Measurements from ENCODE around the gene FRRS1. TPM values are rescaled to one million over a fixed set of nuclear protein-coding genes. Genes with fewer than 3 reads are reported as not detected.

FRRS1 gene
- total RNA-seq, 1 experiment from 2014 or later = 7.2 TPM

DNA sequence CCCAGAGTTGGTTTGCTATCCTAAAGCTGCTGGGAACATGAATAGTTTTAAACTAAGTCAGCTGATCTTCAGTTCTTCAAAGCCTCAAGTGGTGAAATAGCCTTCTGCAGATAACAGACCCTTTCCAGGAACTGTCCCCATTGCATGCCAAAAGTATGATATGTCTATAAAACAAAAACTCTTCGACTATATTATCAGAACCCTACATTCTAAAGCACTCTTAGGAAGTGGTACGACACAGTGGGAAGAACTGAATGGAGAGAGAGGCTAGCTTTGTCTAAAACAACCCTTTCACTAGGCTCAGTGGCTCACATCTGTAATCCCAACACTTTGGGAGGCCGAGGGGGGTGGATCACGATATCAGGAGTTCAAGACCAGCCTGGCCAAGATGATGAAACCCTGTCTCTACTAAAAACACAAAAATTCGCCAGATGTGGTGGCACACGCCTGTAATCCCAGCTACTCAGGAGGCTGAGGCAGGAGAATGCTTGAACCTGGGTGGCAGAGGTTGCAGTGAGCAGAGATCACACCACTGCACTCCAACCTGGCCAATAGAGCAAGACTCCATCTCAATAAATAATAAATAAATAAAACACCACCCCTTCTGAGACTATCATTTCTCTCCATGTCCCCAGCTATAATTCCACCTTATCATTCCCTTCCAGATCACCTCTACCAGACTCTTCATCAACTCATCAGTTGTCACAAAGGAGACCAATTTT is 2.2 kb upstream of the FRRS1 start:
- ChIA-PET POLR2A (interaction anchor here (0.6 to 0.8 kb wide), 2 partner anchors 18 to 81 kb away, joined by 3 to 4 read pairs; partner anchors contain the start of gene AGL), CTCF (no interaction called here)
- no peak for DNase-seq (ENCODE audit: unreplicated experiment)
- Mint-ChIP-seq H3K4me3 (ENCODE audit: unreplicated experiment) (no peak overlapping the region), H3K4me1 (ENCODE audit: insufficient read depth, unreplicated experiment) (peaks cover 13% of the 10 kb centered on the region), H3K36me3 (ENCODE audit: insufficient read depth, unreplicated experiment) (no peaks in the 10 kb centered on the region), H3K9me3 (ENCODE audit: unreplicated experiment) (no peaks in the 10 kb centered on the region), H3K27me3 (ENCODE audit: insufficient read depth, unreplicated experiment) (no peaks in the 10 kb centered on the region), H3K27ac (ENCODE audit: low read depth, unreplicated experiment) (no peak overlapping the region)
- TF ChIP-seq, protein P1, sequence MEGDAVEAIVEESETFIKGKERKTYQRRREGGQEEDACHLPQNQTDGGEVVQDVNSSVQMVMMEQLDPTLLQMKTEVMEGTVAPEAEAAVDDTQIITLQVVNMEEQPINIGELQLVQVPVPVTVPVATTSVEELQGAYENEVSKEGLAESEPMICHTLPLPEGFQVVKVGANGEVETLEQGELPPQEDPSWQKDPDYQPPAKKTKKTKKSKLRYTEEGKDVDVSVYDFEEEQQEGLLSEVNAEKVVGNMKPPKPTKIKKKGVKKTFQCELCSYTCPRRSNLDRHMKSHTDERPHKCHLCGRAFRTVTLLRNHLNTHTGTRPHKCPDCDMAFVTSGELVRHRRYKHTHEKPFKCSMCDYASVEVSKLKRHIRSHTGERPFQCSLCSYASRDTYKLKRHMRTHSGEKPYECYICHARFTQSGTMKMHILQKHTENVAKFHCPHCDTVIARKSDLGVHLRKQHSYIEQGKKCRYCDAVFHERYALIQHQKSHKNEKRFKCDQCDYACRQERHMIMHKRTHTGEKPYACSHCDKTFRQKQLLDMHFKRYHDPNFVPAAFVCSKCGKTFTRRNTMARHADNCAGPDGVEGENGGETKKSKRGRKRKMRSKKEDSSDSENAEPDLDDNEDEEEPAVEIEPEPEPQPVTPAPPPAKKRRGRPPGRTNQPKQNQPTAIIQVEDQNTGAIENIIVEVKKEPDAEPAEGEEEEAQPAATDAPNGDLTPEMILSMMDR (IDR thresholded peaks at IDR 0.05; ENCODE audit: unreplicated experiment) = no peak
- intact Hi-C loops (cut with micrococcal nuclease) = no loop called here
- BruUV-seq (replicated peaks) = no TSS peak

DNA sequence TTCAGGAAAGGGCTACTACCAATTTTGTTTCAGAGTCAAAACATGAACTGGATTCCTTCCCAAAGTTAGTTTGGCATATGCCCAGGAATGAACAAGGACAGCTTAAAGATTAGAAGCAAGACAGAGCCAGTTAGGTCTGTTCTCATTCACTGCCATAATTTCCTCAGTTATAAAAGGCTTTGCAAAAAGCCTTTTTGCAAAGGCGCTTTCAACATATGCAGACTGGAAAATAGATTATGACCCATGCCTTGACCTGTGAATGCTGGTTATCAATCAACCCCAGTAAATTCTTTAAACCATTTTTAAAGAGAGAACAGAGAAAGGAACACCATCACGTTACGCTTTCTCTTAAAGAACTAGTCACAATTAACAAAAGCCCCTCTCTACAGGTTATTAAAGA is 1.7 kb upstream of the FRRS1 start:
- H3K27ac Mint-ChIP-seq (ENCODE audit: low read depth, unreplicated experiment) = no peak overlapping the region
- BruUV-seq (replicated peaks) = no TSS peak
- CTCF ChIA-PET = no interaction called here

DNA sequence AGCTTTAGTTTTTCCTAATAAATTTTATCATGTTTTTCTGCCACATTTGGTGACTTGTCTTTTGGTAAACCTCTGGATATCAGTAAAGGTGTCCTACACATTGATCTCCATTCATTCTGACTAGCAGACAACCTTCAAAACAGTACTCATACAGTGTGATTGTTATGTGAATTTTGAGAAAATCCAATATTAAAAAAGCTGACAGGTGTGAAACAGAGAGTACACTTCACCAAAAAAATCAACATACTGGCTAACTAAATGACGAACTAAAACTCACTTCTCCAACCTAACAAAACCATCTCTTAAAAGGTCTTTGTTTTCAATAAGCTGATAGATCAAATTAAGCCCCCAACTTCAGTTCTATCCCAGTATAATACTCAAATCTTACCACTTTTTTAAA is 1.5 kb downstream of the FRRS1 start:
- intact Hi-C loops (cut with micrococcal nuclease) = no loop called here
- Mint-ChIP-seq H3K36me3 (ENCODE audit: insufficient read depth, unreplicated experiment) (no peaks in the 10 kb centered on the region), H3K27me3 (ENCODE audit: insufficient read depth, unreplicated experiment) (no peaks in the 10 kb centered on the region), H3K4me1 (ENCODE audit: insufficient read depth, unreplicated experiment) (peaks cover 19% of the 10 kb centered on the region), H3K9me3 (ENCODE audit: unreplicated experiment) (no peaks in the 10 kb centered on the region), H3K27ac (ENCODE audit: low read depth, unreplicated experiment) (peak overlapping the region; percentile 8), H3K4me3 (ENCODE audit: unreplicated experiment) (peak overlapping the region; percentile 97)
- TF ChIP-seq, protein P1 (IDR thresholded peaks at IDR 0.05; ENCODE audit: unreplicated experiment) = no peak
- POLR2A ChIA-PET = interaction anchor here (0.8 to 3.4 kb wide), 8 partner anchors 9 to 1131 kb away, joined by 3 to 44 read pairs (median 5); partner anchors contain the start of genes AGL and SLC30A7
- BruUV-seq (replicated peaks) = no TSS peak
- DNase-seq (ENCODE audit: unreplicated experiment) = no peak
- CTCF ChIA-PET = interaction anchor here (0.6 to 2.0 kb wide), 3 partner anchors 9 to 22 kb away, joined by 3 to 7 read pairs (median 4); no protein-coding TSS in a partner anchor

More for the DNA sequence above, 1.7 kb upstream of the FRRS1 start:
- Mint-ChIP-seq H3K4me1 (ENCODE audit: insufficient read depth, unreplicated experiment) (peaks cover 13% of the 10 kb centered on the region), H3K27me3 (ENCODE audit: insufficient read depth, unreplicated experiment) (no peaks in the 10 kb centered on the region), H3K36me3 (ENCODE audit: insufficient read depth, unreplicated experiment) (no peaks in the 10 kb centered on the region), H3K9me3 (ENCODE audit: unreplicated experiment) (no peaks in the 10 kb centered on the region), H3K4me3 (ENCODE audit: unreplicated experiment) (no peak overlapping the region)
- TF ChIP-seq, protein P1 (IDR thresholded peaks at IDR 0.05; ENCODE audit: unreplicated experiment) = no peak
- intact Hi-C loops (cut with micrococcal nuclease) = no loop called here
- no peak for DNase-seq (ENCODE audit: unreplicated experiment)
- POLR2A ChIA-PET = interaction anchor here (0.8 kb wide), 1 partner anchor 81 kb away, joined by 3 read pairs; the partner anchor contains the start of gene AGL

DNA sequence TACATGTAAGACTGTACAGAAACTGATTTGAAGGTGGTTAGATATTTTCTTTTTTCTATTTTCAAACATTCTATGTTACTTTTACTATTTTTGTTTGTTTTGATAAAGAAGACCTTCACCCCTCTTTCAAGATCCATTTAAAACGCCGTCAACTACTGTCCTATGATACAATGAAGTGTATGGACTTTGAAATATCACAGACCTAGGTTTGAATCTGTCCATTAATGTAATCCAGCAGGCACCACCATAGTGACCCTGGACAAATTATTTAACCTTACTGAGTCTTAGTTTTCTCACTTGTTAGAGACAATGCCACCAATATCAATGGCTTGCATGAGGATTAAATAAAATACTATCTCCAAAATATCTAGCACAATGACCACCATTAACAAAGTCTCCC is 2.0 kb downstream of the FRRS1 start:
- H3K27ac Mint-ChIP-seq (ENCODE audit: low read depth, unreplicated experiment) = peak overlapping the region; percentile 8

More for the DNA sequence above, 2.0 kb downstream of the FRRS1 start:
- CTCF ChIA-PET = interaction anchor here (0.6 to 1.0 kb wide), 2 partner anchors 16 to 22 kb away, joined by 3 to 4 read pairs; no protein-coding TSS in a partner anchor
- TF ChIP-seq, protein P1 (IDR thresholded peaks at IDR 0.05; ENCODE audit: unreplicated experiment) = no peak
- Mint-ChIP-seq H3K9me3 (ENCODE audit: unreplicated experiment) (no peaks in the 10 kb centered on the region), H3K4me1 (ENCODE audit: insufficient read depth, unreplicated experiment) (peaks cover 21% of the 10 kb centered on the region), H3K36me3 (ENCODE audit: insufficient read depth, unreplicated experiment) (no peaks in the 10 kb centered on the region), H3K27me3 (ENCODE audit: insufficient read depth, unreplicated experiment) (no peaks in the 10 kb centered on the region), H3K4me3 (ENCODE audit: unreplicated experiment) (peak overlapping the region; percentile 97)
- intact Hi-C loops (cut with micrococcal nuclease) = no loop called here
- no TSS peak for BruUV-seq (replicated peaks)
- no peak for DNase-seq (ENCODE audit: unreplicated experiment)
- POLR2A ChIA-PET = interaction anchor here (0.8 to 3.4 kb wide), 6 partner anchors 9 to 1131 kb away, joined by 3 to 44 read pairs (median 4); partner anchors contain the start of gene SLC30A7
